LNCaP clone FGC (cell line): ENCODE measurements around the gene SPSB1.
A peak's percentile ranks its signal among the peaks of the same experiment; 100 is the strongest.

ENCODE experiments used
- DNase-seq: peaks from one replicate; pipeline ENCODE4 v3.0.0-alpha.2; 2011; ENCODE audit warnings: low read depth
- H3K4me3 ChIP-seq: 2 replicates; pipeline ENCODE4 v1.5.1; 2011; ENCODE audit warnings: mild to moderate bottlenecking, low read depth, low read length, control low read depth
- TF ChIP-seq, protein P1 (sequence below): IDR thresholded peaks from 2 replicates; pipeline ENCODE4 v1.5.1; 2012; ENCODE audit warnings: mild to moderate bottlenecking; ENCODE audit not compliant: control insufficient read depth, insufficient read depth; ENCODE audit errors: extremely low read depth

SPSB1 gene

DNA sequence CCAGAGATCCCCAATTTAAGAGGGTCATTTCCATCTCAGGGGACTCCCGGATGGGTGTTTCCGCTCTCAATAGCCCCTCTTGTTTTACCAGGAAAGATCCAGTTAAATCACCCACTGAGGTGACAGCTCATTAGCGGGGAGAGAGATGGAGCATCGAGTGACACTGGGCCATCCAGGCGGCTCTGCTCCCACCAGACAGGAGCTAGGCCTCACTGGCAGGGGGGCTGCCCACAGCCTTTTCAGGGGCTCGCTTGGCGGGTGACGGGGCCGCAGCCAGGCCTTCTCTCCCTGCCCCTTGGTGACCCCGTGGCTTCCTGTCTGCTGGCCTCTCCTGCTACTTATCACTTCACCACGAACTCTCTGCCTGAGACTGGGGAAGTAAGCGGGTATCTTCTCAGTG lies 26.7 kb upstream of the SPSB1 start:
- DNase-seq, result no peak
- TF ChIP-seq, protein P1, sequence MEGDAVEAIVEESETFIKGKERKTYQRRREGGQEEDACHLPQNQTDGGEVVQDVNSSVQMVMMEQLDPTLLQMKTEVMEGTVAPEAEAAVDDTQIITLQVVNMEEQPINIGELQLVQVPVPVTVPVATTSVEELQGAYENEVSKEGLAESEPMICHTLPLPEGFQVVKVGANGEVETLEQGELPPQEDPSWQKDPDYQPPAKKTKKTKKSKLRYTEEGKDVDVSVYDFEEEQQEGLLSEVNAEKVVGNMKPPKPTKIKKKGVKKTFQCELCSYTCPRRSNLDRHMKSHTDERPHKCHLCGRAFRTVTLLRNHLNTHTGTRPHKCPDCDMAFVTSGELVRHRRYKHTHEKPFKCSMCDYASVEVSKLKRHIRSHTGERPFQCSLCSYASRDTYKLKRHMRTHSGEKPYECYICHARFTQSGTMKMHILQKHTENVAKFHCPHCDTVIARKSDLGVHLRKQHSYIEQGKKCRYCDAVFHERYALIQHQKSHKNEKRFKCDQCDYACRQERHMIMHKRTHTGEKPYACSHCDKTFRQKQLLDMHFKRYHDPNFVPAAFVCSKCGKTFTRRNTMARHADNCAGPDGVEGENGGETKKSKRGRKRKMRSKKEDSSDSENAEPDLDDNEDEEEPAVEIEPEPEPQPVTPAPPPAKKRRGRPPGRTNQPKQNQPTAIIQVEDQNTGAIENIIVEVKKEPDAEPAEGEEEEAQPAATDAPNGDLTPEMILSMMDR, result no peak
- H3K4me3 ChIP-seq, result no peak overlapping the region

DNA sequence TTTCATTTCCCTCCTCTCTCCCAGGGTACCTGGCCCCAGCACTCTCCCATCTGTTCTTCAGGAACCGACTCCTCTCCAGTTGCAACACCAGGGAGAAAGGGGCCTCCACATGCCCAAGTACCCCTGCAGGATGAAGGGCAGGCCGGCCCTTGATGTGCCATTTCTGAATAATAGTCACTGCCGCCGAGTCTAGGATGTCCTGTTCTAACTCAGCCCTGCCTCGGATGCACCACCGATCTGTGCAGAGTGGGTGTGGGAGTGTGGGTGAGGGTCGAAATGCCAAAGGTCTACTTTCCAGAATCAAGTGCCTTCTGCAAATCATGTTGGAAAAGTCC lies 25.4 kb upstream of the SPSB1 start:
- TF ChIP-seq, protein P1, result no peak
- no peak overlapping the region for H3K4me3 ChIP-seq
- DNase-seq, result no peak

DNA sequence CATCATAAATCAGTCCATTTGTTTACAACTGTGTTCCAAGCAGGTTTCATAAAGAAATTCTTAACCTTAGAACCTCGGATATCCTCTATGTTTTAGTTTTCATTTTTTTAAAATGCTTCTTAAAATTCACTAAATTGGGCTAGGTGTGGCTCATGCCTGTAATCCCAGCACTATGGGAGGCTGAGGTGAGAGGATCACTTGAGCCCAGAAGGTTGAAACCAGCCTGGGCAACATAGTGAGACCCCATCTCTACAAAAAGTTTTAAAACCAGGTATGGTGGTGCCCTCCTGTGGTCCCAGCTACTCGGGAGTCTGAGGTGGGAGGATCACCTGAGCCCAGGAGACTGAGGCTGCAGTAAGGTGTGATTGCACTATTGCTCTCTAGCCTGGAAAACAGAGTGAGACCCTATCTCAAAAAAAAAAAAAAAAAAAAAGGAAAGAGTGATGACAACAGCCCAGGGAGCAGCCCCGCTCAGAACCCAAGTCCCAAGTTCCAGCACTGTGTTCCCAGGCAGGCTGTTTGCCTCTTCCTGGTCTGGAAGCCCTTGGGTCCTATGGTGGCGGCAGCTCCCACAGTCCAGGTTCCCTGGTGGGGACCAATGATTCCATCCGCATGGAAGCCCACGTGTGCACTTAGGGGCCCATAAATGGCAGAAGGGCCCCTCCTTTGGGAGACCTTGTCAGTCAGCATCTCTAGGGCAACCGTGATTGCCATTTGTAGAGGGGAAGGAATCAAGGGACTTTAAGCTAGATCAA lies 24.7 kb upstream of the SPSB1 start:
- DNase-seq, result no peak
- TF ChIP-seq, protein P1, result no peak
- H3K4me3 ChIP-seq, result no peak overlapping the region

DNA sequence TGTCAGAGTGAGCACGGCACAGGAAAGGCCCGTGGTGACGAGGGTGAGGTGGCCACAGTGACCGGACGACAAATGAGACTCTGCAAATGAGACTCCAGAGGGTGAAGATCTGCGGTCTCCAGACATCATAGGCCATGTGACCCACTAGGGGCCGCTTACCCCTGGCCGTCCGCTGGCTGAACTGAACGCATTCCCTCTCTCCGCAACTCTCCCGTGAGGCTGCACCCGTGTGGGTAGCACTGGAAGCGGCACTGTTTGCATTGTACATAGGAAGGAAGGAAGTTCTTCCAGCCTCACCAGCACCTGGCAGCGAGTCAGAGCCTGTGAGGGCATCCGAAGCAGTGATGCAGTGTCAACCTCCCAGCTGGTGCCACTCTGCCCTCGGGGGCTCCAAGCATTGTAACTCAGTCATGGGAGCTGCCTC lies 23.6 kb upstream of the SPSB1 start:
- no peak overlapping the region for H3K4me3 ChIP-seq
- DNase-seq, result no peak
- TF ChIP-seq, protein P1, result peak; percentile 26

DNA sequence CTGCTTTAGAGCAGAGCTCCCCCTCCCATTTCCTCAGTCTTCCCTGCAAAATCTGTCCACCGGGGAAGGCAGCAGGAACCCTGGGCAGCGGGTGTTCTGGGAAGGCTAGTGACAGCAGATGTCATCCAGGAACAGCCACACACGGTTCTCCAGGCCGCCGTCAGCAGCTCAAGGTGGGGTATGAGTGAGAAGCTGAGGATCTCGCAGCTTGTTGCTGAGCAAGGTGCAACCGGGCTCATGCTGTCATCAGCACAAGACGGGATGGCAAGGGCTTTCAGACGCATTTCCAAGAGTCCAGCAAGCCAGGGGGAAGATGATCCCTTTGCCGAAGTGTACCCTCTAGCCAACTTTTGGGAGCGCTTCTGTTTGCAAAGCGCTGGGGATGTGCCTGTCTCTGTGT lies 23.0 kb upstream of the SPSB1 start:
- DNase-seq, result no peak
- no peak overlapping the region for H3K4me3 ChIP-seq
- TF ChIP-seq, protein P1, result no peak

DNA sequence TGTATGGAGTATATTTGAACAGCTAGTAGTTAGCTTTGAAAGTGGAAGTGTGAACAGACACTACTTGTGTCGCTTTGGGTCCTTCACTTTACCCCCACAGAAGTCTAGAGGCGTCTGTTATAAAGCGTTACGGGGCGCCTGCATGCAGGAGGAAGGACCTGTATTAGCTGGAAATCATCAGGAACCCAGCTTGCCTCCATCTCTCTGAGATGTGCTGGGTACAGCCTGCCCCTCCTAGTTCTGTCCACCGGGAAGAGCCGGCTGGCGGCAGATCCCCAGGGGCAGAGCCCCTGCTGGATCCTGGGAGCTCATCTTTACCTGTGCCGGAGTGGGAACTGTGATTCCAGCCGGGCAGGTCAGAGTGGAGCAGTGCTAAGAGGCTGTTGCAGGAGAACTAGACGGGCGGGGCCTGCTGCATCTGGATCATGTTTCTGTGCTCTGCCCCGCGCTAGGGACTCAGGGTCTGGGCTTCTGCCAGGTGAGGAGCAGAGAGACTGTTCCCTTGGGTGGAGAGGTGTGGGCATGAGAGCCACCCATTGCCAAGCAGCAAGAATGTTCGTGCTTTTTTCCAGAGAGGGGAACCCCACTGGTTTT lies 22.3 kb upstream of the SPSB1 start:
- TF ChIP-seq, protein P1, result no peak
- no peak overlapping the region for H3K4me3 ChIP-seq
- DNase-seq, result no peak

DNA sequence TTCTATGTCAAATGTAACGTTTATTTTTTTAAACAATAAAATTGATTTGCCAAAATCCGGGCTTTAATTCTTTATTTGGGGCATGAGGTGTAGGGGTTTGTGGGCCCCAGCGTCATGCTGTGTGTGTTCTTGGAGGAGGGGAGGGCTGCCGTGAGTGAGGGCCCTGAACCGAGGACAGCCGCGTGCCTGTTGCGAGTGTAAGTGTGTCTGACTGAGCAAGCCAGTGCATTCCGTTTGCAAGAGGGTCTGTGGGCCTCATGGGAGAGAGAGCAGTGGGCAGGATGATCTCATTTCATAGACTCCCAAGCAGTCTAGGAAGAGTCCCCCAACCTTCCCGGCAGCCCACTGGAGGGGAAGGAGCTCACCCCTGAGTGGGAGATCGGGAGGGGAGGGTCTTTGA lies 21.4 kb upstream of the SPSB1 start:
- no peak overlapping the region for H3K4me3 ChIP-seq
- TF ChIP-seq, protein P1, result no peak
- no peak for DNase-seq
